Mammary epithelial cell (primary cell): Measurements from ENCODE around the gene RALGAPB.

Experiments used
- CTCF ChIP-seq, 2 donors: IDR thresholded peaks in 1 of 2; conservative IDR thresholded peaks in 1 of 2; 2 replicates each; pipeline ENCODE4 v1.5.1; 2011 to 2012; ENCODE audit warnings: inconsistent platforms in 2 of 2, low read length in 2 of 2, mild to moderate bottlenecking in 2 of 2, control low read depth in 1 of 2, low read depth in 1 of 2; ENCODE audit not compliant: insufficient read depth in 1 of 2; ENCODE audit errors: extremely low read depth in 1 of 2
- EZH2 ChIP-seq: IDR thresholded peaks from 2 replicates; pipeline ENCODE4 v1.6.1; 2012; ENCODE audit warnings: low read length, inconsistent platforms, borderline replicate concordance

GRCh38 chr20:38586181-38586525, 113.5 kb downstream of the RALGAPB start:
- TF ChIP-seq CTCF (conservative IDR thresholded peaks at IDR 0.05 in 1 of 2, IDR thresholded peaks at IDR 0.05 in 1 of 2; ENCODE audit: extremely low read depth in 1 of 2, insufficient read depth in 1 of 2, low read depth in 1 of 2, low read length in 2 of 2) (no peak), EZH2 (no peak)
